GM23248 (cell line): ENCODE measurements around the gene TTYH1. TPM values are rescaled to one million over a fixed set of nuclear protein-coding genes. Genes with fewer than 3 reads are reported as not detected.

Experiments
- DNase-seq: peaks from one replicate; pipeline ENCODE4 v3.0.0-alpha.2; 2015
- H2AFZ ChIP-seq: fragments of 200-600 bp; sonication (generic); 2 replicates; pipeline ENCODE4 v1.6.1; 2016; ENCODE audit warnings: antibody characterized with exemption
- H3F3A ChIP-seq: fragments of 200-600 bp; sonication (generic); 2 replicates; pipeline ENCODE4 v1.6.1; 2016; ENCODE audit warnings: mild to moderate bottlenecking, antibody characterized with exemption, mixed run types; ENCODE audit not compliant: insufficient read depth
- H3K27ac ChIP-seq: fragments of 200-600 bp; sonication (generic); 2 replicates; pipeline ENCODE4 v1.5.1; 2016; ENCODE audit warnings: mild to moderate bottlenecking
- H3K27me3 ChIP-seq: fragments of 200-600 bp; sonication (generic); replicated peaks from 2 replicates; pipeline ENCODE4 v1.6.1; 2016; ENCODE audit warnings: mild to moderate bottlenecking; ENCODE audit not compliant: insufficient read depth
- H3K36me3 ChIP-seq: fragments of 200-600 bp; sonication (generic); 2 replicates; pipeline ENCODE4 v1.6.1; 2016; ENCODE audit warnings: low read depth, mild to moderate bottlenecking
- H3K4me1 ChIP-seq: fragments of 200-600 bp; sonication (generic); 2 replicates; pipeline ENCODE4 v1.6.1; 2016; ENCODE audit warnings: mild to moderate bottlenecking; ENCODE audit not compliant: insufficient read depth
- H3K4me2 ChIP-seq: fragments of 200-600 bp; sonication (generic); one replicate; pipeline ENCODE4 v1.6.1; 2016; ENCODE audit warnings: mild to moderate bottlenecking; ENCODE audit not compliant: unreplicated experiment
- H3K4me3 ChIP-seq: fragments of 200-600 bp; sonication (generic); 2 replicates; pipeline ENCODE4 v1.5.1; 2016; ENCODE audit warnings: mild to moderate bottlenecking
- H3K79me2 ChIP-seq: fragments of 200-600 bp; sonication (generic); 2 replicates; pipeline ENCODE4 v1.6.1; 2016; ENCODE audit warnings: mild to moderate bottlenecking; ENCODE audit not compliant: insufficient read depth
- H3K9ac ChIP-seq: fragments of 200-600 bp; sonication (generic); 2 replicates; pipeline ENCODE4 v1.6.1; 2016; ENCODE audit warnings: mild to moderate bottlenecking
- H3K9me2 ChIP-seq: fragments of 200-600 bp; sonication (generic); 2 replicates; pipeline ENCODE4 v1.6.1; 2016; ENCODE audit warnings: mixed run types, mild to moderate bottlenecking, moderate library complexity; ENCODE audit not compliant: insufficient read depth
- H3K9me3 ChIP-seq: fragments of 200-600 bp; sonication (generic); one replicate; pipeline ENCODE4 v1.6.1; 2017; ENCODE audit warnings: low read depth
- H4K20me1 ChIP-seq: fragments of 200-600 bp; sonication (generic); 2 replicates; pipeline ENCODE4 v1.6.0; 2016; ENCODE audit not compliant: insufficient read depth
- EZH2 ChIP-seq: fragments of 200-600 bp; sonication (generic); IDR thresholded peaks from 2 replicates; pipeline ENCODE4 v1.6.1; 2018; ENCODE audit warnings: antibody characterized with exemption, mild to moderate bottlenecking; ENCODE audit not compliant: insufficient read depth, poor library complexity, severe bottlenecking
- EZH2phosphoT487 ChIP-seq: fragments of 200-600 bp; sonication (generic); IDR thresholded peaks from 2 replicates; pipeline ENCODE4 v1.6.1; 2018; ENCODE audit warnings: antibody characterized with exemption, moderate library complexity, mild to moderate bottlenecking, low read depth; ENCODE audit not compliant: insufficient read depth
- WGBS, 2 experiments: methylation state at CpG; one replicate each; pipeline ENCODE4 v1.1.6; 2015 to 2017; ENCODE audit warnings: low lambda C conversion rate in 2 of 2, low coverage in 1 of 2; ENCODE audit errors: missing lambda C conversion rate in 2 of 2; 5-methylcytosine and 5-hydroxymethylcytosine counted together
- in situ Hi-C: fragments of 300-500 bp; cut with MboI; formaldehyde crosslinking; loops from 2 replicates; pipeline ENCODE4 v1.15.0; 2020
- polyA plus RNA-seq: library from polyadenylated mRNA; unstranded; fragments of >200 nt; fragmentation: Nextera tagmentation; extraction: Ambion mirVana; gene quantifications from 2 replicates; pipeline ENCODE4 v1.2.1, GENCODE V29; 2016
- total RNA-seq: library from RNA; depleted of rRNA; stranded (reverse); fragments of >200 nt; shearing (Covaris generic); gene quantifications from 2 replicates; pipeline ENCODE4 v1.2.3, GENCODE V29; 2014

The TTYH1 gene
- total and polyA plus RNA-seq, 2 experiments from 2014 or later: 0.05 TPM; not detected in 1

- in situ Hi-C loops: no loop called here
These were observed 9.6 kb downstream of the TTYH1 start for GRCh38 chr19:54424660-54425381.

GRCh38 chr19:54425382-54425723 is 10.1 kb downstream of the TTYH1 start:
- H2AFZ ChIP-seq: no peak overlapping the region
- no peaks in the 10 kb centered on the region for H3K9me3 ChIP-seq
- no peaks in the 10 kb centered on the region for H3K36me3 ChIP-seq
- 50 to 54% methylated on average over 5 of the region's 5 CpGs for WGBS, 2 experiments
- H3K4me3 ChIP-seq: no peak overlapping the region
- no peaks in the 10 kb centered on the region for H3K4me1 ChIP-seq
- no peak overlapping the region for H3K9ac ChIP-seq
- no peaks in the 10 kb centered on the region for H3K9me2 ChIP-seq
- in situ Hi-C loops: no loop called here
- peaks cover 8% of the 10 kb centered on the region for H3K27me3 ChIP-seq
- no peak overlapping the region for H3K4me2 ChIP-seq
- DNase-seq: no peak
- TF ChIP-seq EZH2phosphoT487 (no peak), EZH2 (no peak)
- H3K27ac ChIP-seq: no peak overlapping the region
- H3K79me2 ChIP-seq: no peaks in the 10 kb centered on the region
- H3F3A ChIP-seq: no peaks in the 10 kb centered on the region
- H4K20me1 ChIP-seq: no peaks in the 10 kb centered on the region

More at GRCh38 chr19:54424660-54425381, 9.6 kb downstream of the TTYH1 start:
- peaks cover 13% of the 10 kb centered on the region for H3K27me3 ChIP-seq
- H3K79me2 ChIP-seq: no peaks in the 10 kb centered on the region
- H3K27ac ChIP-seq: no peak overlapping the region
- H3K4me1 ChIP-seq: no peaks in the 10 kb centered on the region
- no peaks in the 10 kb centered on the region for H3K9me2 ChIP-seq
- H4K20me1 ChIP-seq: no peaks in the 10 kb centered on the region
- H2AFZ ChIP-seq: no peak overlapping the region
- no peaks in the 10 kb centered on the region for H3K9me3 ChIP-seq
- H3K4me2 ChIP-seq: no peak overlapping the region
- no peak overlapping the region for H3K9ac ChIP-seq
- no peak for TF ChIP-seq EZH2phosphoT487
- TF ChIP-seq EZH2: no peak
- WGBS, 2 experiments: 75 to 77% methylated on average over 36 of the region's 36 CpGs
- no peak for DNase-seq
- H3K36me3 ChIP-seq: no peaks in the 10 kb centered on the region
- no peak overlapping the region for H3K4me3 ChIP-seq
- H3F3A ChIP-seq: no peaks in the 10 kb centered on the region

- Histone ChIP-seq H3K36me3 (no peaks in the 10 kb centered on the region), H3K4me2 (no peak overlapping the region), H3K9me2 (no peaks in the 10 kb centered on the region), H3K9me3 (no peaks in the 10 kb centered on the region), H2AFZ (no peak overlapping the region), H3K27me3 (peaks cover 5% of the 10 kb centered on the region), H3F3A (no peaks in the 10 kb centered on the region), H3K27ac (no peak overlapping the region), H4K20me1 (no peaks in the 10 kb centered on the region), H3K4me3 (no peak overlapping the region), H3K4me1 (no peaks in the 10 kb centered on the region), H3K9ac (no peak overlapping the region), H3K79me2 (no peaks in the 10 kb centered on the region)
- DNase-seq: no peak
- in situ Hi-C loops: no loop called here
- TF ChIP-seq EZH2phosphoT487 (no peak), EZH2 (no peak)
- WGBS, 2 experiments: 40 to 43% methylated on average over 17 of the region's 17 CpGs
These were observed 11.1 kb downstream of the TTYH1 start for GRCh38 chr19:54426291-54426931.

- in situ Hi-C loops: no loop called here
- 84 to 85% methylated on average over 11 of the region's 11 CpGs for WGBS, 2 experiments
- H3K4me1 ChIP-seq: no peaks in the 10 kb centered on the region
- H3K27me3 ChIP-seq: no peaks in the 10 kb centered on the region; the same call in 1 of the 2 replicates
- no peaks in the 10 kb centered on the region for H3F3A ChIP-seq
- no peaks in the 10 kb centered on the region for H3K36me3 ChIP-seq
- H3K9ac ChIP-seq: no peak overlapping the region
- no peaks in the 10 kb centered on the region for H3K79me2 ChIP-seq
- no peak for DNase-seq
- H3K4me2 ChIP-seq: no peak overlapping the region
- H4K20me1 ChIP-seq: no peaks in the 10 kb centered on the region
- no peaks in the 10 kb centered on the region for H3K9me2 ChIP-seq
- no peak overlapping the region for H2AFZ ChIP-seq
- no peaks in the 10 kb centered on the region for H3K9me3 ChIP-seq
- no peak overlapping the region for H3K27ac ChIP-seq
- TF ChIP-seq EZH2 (no peak), EZH2phosphoT487 (no peak)
- H3K4me3 ChIP-seq: no peak overlapping the region
These were observed 12.3 kb downstream of the TTYH1 start for GRCh38 chr19:54427586-54427985.
